Left ventricle myocardium inferior (tissue), 1 donor: Measurements from ENCODE around the gene SRF. TPM values are rescaled to one million over a fixed set of nuclear protein-coding genes. Genes with fewer than 3 reads are reported as not detected.

Experiments used
- DNase-seq: peaks from one replicate; pipeline ENCODE4 v3.0.0-alpha.2; 2020
- H3K27ac ChIP-seq: fragments of 200-600 bp; replicated peaks from 2 replicates; pipeline ENCODE4 v1.8.0; 2021
- H3K27me3 ChIP-seq: fragments of 200-600 bp; 2 replicates; pipeline ENCODE4 v1.8.0; 2021; ENCODE audit warnings: low read depth
- H3K36me3 ChIP-seq: fragments of 200-600 bp; 2 replicates; pipeline ENCODE4 v1.8.0; 2021
- H3K4me1 ChIP-seq: fragments of 200-600 bp; 2 replicates; pipeline ENCODE4 v1.8.0; 2021
- H3K4me3 ChIP-seq: fragments of 200-600 bp; 2 replicates; pipeline ENCODE4 v1.8.0; 2021; ENCODE audit warnings: mild to moderate bottlenecking, moderate library complexity
- H3K9me3 ChIP-seq: fragments of 200-600 bp; replicated peaks from 2 replicates; pipeline ENCODE4 v1.8.0; 2021
- intact Hi-C: fragments of 100-400 bp; cut with micrococcal nuclease; formaldehyde crosslinking; loops from one replicate; pipeline ENCODE4 v1.11.0; 2022
- total RNA-seq: library from RNA; stranded (reverse); fragmentation: NEBNext Ultra II Directional; extraction: Animal tissue kit (Norgen Biotek cat#: 25700); gene quantifications from one replicate; pipeline ENCODE4 v1.2.1, GENCODE V29; 2021
- TF ChIP-seq, protein P1 (sequence below): fragments of 200-600 bp; IDR thresholded peaks from 2 replicates; pipeline ENCODE4 v1.8.0; 2021; ENCODE audit warnings: antibody characterized with exemption, mild to moderate bottlenecking, borderline replicate concordance
- donor health status: DM: no; HTN: yes; CAD: no; lungs with severe emphysema.

Gene SRF
- total RNA-seq, 1 donor from 2014 or later: 61.8 TPM

GRCh38 chr6:43222418-43223059 lies 51.5 kb downstream of the SRF start:
- Histone ChIP-seq H3K27me3 (no peaks in the 10 kb centered on the region), H3K4me3 (no peak overlapping the region), H3K4me1 (peaks cover 6% of the 10 kb centered on the region), H3K36me3 (peaks cover 24% of the 10 kb centered on the region), H3K9me3 (no peaks in the 10 kb centered on the region), H3K27ac (no peak overlapping the region)
- intact Hi-C loops: no loop called here
- TF ChIP-seq, protein P1, sequence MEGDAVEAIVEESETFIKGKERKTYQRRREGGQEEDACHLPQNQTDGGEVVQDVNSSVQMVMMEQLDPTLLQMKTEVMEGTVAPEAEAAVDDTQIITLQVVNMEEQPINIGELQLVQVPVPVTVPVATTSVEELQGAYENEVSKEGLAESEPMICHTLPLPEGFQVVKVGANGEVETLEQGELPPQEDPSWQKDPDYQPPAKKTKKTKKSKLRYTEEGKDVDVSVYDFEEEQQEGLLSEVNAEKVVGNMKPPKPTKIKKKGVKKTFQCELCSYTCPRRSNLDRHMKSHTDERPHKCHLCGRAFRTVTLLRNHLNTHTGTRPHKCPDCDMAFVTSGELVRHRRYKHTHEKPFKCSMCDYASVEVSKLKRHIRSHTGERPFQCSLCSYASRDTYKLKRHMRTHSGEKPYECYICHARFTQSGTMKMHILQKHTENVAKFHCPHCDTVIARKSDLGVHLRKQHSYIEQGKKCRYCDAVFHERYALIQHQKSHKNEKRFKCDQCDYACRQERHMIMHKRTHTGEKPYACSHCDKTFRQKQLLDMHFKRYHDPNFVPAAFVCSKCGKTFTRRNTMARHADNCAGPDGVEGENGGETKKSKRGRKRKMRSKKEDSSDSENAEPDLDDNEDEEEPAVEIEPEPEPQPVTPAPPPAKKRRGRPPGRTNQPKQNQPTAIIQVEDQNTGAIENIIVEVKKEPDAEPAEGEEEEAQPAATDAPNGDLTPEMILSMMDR: no peak
- DNase-seq: no peak

- Histone ChIP-seq H3K4me3 (no peak overlapping the region), H3K9me3 (no peaks in the 10 kb centered on the region), H3K4me1 (peaks cover 5% of the 10 kb centered on the region), H3K27me3 (no peaks in the 10 kb centered on the region), H3K36me3 (peaks cover 23% of the 10 kb centered on the region), H3K27ac (no peak overlapping the region)
- DNase-seq: no peak
- TF ChIP-seq, protein P1: no peak
- intact Hi-C loops: no loop called here
These were observed 52.1 kb downstream of the SRF start for GRCh38 chr6:43223175-43223574.

DNA sequence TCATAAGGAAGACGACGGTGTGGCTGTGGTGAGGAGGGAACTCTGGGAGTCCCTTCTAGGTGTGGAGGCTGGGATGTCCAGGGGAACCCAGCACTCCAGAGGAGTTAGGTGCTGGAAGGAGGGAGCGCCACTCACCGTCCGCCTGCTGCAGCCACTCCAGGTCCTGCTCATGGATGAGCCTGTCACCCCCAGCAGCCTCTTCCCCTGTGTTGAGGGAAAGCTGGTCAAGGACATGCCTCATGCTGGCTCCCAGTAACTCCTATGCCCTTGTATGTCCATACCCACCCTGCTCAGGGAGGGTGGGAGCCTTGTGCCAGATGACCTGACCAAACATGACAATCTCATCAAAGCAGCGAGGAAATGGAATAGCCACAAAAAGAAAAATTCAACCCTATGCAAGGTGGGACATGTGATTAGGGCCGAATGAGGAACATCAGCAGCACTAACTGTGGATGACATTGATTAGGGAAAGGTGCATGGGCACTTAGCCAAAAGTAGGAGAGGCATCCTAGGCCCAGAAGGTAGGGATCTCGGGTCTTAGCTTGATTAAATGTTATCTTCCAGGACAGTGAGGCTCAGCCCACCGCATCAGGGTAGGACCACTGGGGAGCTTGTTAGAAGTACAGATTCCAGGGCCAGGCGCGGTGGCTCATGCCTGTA lies 55.3 kb downstream of the SRF start:
- no peaks in the 10 kb centered on the region for H3K9me3 ChIP-seq
- no peak overlapping the region for H3K27ac ChIP-seq
- intact Hi-C loops: no loop called here
- no peak for DNase-seq
- peaks cover 9% of the 10 kb centered on the region for H3K36me3 ChIP-seq
- peaks cover 19% of the 10 kb centered on the region for H3K4me1 ChIP-seq
- H3K27me3 ChIP-seq: no peaks in the 10 kb centered on the region
- TF ChIP-seq, protein P1: no peak
- H3K4me3 ChIP-seq: no peak overlapping the region

- peaks cover 13% of the 10 kb centered on the region for H3K4me1 ChIP-seq
- no peaks in the 10 kb centered on the region for H3K9me3 ChIP-seq
- DNase-seq: peak; percentile 78
- intact Hi-C loops: no loop called here
- peak within 1 kb of the TSS; percentile 62 for H3K27ac ChIP-seq
- H3K27me3 ChIP-seq: peaks cover 10% of the 10 kb centered on the region
- H3K36me3 ChIP-seq: no peaks in the 10 kb centered on the region
- H3K4me3 ChIP-seq: peak within 1 kb of the TSS; percentile 69
- TF ChIP-seq, protein P1: peak; percentile 93
These were observed 58.1 kb downstream of the SRF start, which contains the start of gene DNPH1 for GRCh38 chr6:43228951-43229802. DNPH1 (minus strand) TSS chr6:43229481; CDS start chr6:43229456, 25 bp downstream.

DNA sequence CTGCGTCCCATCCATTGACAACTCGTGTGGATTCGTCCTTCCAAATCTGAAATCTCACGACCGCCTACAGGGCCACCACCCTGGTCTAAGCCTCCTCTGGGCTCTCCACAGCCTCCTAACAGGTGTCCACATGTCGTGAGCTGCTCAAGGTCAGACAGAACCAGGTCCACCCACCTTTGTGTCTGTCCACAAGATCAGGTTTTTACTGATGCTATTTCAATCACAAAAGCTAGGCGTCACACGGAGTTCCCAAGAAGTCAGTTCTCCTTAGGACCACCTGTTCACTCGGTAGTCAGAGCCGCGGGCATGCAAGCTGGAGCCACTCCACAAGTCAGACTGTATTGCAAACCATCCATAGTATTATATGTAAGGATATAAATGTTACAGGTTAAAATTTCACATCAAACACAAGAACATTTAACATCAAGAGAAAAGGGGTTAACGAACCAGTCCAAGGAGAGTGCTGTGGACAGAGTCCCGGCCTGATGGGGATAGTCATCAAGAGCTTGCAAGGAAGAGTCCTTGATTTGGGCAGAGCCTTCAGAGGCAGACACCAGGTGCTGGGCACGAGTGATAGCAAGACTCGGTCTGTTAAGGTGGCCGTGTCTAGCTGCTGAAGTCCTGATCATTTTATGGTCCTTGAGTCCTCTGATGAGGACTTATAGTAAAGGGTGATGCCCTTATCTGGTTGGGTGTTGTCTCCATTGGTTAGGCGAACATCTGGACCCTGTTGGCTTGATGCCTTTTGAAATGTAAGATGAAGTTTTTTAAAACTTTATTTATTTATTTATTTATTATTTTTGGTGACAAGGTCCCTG lies 58.9 kb downstream of the SRF start:
- TF ChIP-seq, protein P1: no peak
- intact Hi-C loops: no loop called here
- no peaks in the 10 kb centered on the region for H3K36me3 ChIP-seq
- DNase-seq: no peak
- H3K9me3 ChIP-seq: no peaks in the 10 kb centered on the region
- peak overlapping the region; percentile 69 for H3K4me3 ChIP-seq
- H3K27ac ChIP-seq: no peak overlapping the region
- peaks cover 13% of the 10 kb centered on the region for H3K4me1 ChIP-seq
- H3K27me3 ChIP-seq: peaks cover 14% of the 10 kb centered on the region
